Activated CD8-positive, alpha-beta memory T cell treated with anti-CD3 and anti-CD28 coated beads, Interleukin-2, amount 10 ng/mL, durations not matched to agents 7 days and 5 days (primary cell): Measurements from ENCODE around the gene NUTF2. TPM values are rescaled to one million over a fixed set of nuclear protein-coding genes. Genes with fewer than 3 reads are reported as not detected.
"Not testable (repeated sequence)": the region's sequence is repeated elsewhere in the genome, so short reads cannot be mapped to it uniquely, and the experiment has no call there.

Experiments
- ATAC-seq: fragments of 150-1000 bp; cut with Tn5 transposase; one replicate; pipeline ENCODE4 v1.10.0; 2021; ENCODE audit warnings: moderate library complexity
- CTCF ChIA-PET: fragments of 350-600 bp; sonication (Branson Sonifier 250); formaldehyde crosslinking; loops from one replicate; lab custom pipeline; 2021; ENCODE audit warnings: antibody characterized with exemption; lab: Charles Lee
- DNase-seq: peaks from one replicate; pipeline ENCODE4 v3.0.0-alpha.2; 2020
- H3K27ac Mint-ChIP-seq: one replicate; pipeline ENCODE4 v1.8.0; 2021; ENCODE audit warnings: mild to moderate bottlenecking, mixed read lengths
- H3K27me3 Mint-ChIP-seq: one replicate; pipeline ENCODE4 v1.8.0; 2021; ENCODE audit warnings: mixed read lengths
- H3K36me3 Mint-ChIP-seq: one replicate; pipeline ENCODE4 v1.8.0; 2021; ENCODE audit warnings: mild to moderate bottlenecking, mixed read lengths
- H3K4me1 Mint-ChIP-seq: one replicate; pipeline ENCODE4 v1.8.0; 2021; ENCODE audit warnings: mixed read lengths
- H3K4me3 Mint-ChIP-seq: one replicate; pipeline ENCODE4 v1.8.0; 2021; ENCODE audit warnings: mild to moderate bottlenecking, moderate library complexity, mixed read lengths
- H3K9me3 Mint-ChIP-seq: one replicate; pipeline ENCODE4 v1.8.0; 2022; ENCODE audit warnings: low read depth, mixed read lengths
- total RNA-seq, 2 experiments: library from RNA; stranded (reverse); gene quantifications; one replicate each; pipeline ENCODE4 v1.2.3, GENCODE V29; 2021

Gene NUTF2
- total RNA-seq, 2 experiments from 2014 or later = 114 to 137 TPM

DNA sequence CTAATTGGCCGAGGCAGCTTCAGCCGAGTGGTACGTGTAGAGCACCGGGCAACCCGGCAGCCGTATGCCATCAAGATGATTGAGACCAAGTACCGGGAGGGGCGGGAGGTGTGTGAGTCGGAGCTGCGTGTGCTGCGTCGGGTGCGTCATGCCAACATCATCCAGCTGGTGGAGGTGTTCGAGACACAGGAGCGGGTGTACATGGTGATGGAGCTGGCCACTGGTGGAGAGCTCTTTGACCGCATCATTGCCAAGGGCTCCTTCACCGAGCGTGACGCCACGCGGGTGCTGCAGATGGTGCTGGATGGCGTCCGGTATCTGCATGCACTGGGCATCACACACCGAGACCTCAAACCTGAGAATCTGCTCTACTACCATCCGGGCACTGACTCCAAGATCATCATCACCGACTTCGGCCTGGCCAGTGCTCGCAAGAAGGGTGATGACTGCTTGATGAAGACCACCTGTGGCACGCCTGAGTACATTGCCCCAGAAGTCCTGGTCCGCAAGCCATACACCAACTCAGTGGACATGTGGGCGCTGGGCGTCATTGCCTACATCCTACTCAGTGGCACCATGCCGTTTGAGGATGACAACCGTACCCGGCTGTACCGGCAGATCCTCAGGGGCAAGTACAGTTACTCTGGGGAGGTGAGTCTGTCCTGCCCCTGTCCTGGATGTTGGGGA is 62.5 kb downstream of the NUTF2 start:
- CTCF ChIA-PET = interaction anchor here (1.0 kb wide), 1 partner anchor 93 kb away, joined by 4 read pairs; no protein-coding TSS in a partner anchor
- H3K9me3 Mint-ChIP-seq = no peaks in the 10 kb centered on the region
- H3K4me1 Mint-ChIP-seq = peaks cover 17% of the 10 kb centered on the region
- no peak for ATAC-seq
- peak overlapping the region; percentile 47 for H3K27ac Mint-ChIP-seq
- peaks cover 4% of the 10 kb centered on the region for H3K36me3 Mint-ChIP-seq
- H3K27me3 Mint-ChIP-seq = no peaks in the 10 kb centered on the region
- DNase-seq = no peak
- no peak overlapping the region for H3K4me3 Mint-ChIP-seq

DNA sequence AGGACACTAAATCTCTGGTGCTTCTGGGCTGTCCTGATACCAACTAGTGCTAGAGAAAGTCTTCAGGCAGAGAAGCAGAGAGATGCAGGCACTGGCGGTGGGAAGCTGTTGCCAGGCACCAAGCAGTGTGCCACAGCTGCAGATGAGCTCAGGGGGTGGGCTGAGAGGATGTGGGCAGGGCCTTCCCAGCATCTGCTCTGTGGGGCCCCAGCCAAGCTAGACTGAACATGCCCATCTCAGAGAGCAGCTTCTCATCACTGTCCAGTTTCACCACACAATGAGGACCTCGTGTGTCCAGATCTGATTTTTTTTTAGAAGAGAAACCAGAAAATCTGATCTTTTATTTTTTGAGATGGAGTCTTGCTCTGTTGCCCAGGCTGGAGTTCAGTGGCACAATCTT is 63.4 kb downstream of the NUTF2 start:
- no peaks in the 10 kb centered on the region for H3K27me3 Mint-ChIP-seq
- peak overlapping the region; percentile 47 for H3K27ac Mint-ChIP-seq
- no peaks in the 10 kb centered on the region for H3K9me3 Mint-ChIP-seq
- DNase-seq = peak; percentile 73
- H3K4me3 Mint-ChIP-seq = no peak overlapping the region
- CTCF ChIA-PET = interaction anchor here (0.7 to 3.1 kb wide), 8 partner anchors 18 to 131 kb away, joined by 3 to 13 read pairs (median 5); no protein-coding TSS in a partner anchor
- H3K36me3 Mint-ChIP-seq = peaks cover 4% of the 10 kb centered on the region
- H3K4me1 Mint-ChIP-seq = peaks cover 17% of the 10 kb centered on the region
- ATAC-seq = peak; percentile 95

DNA sequence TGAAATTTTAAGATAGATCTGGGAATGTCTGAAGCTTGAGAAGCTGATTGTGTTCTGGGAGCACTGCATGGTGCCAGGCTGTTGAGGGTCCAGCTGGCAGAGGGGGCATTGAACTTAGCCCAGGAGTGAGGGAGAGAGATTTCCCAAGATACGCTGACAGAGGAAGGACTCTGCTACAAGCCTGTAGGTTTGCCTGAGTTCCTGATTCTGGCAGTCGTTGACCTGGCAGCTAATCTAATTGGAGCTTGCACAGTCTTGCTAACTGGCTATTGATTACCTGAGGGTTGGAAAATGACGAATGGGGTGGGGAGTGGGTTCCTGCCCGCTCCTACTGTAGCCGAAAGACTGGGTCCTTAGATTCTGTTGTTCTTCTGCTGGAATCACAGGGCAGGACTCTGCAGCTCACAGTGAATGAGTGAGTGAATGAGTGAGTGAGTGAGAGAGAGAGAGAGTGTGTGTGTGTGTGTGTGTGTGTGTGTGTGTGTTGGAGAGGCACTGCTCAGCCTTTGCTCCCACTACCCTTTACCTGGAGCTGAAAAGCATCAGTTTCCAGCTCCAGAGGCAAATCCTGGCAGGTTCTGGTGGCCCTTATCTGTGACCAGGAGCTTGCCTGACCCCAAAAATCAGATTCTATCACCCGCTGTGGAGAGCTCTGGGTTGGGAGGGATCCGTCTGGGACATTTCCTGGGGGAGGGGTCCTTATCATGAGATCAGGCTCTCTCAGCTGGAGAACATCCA is 68.2 kb downstream of the NUTF2 start:
- H3K4me3 Mint-ChIP-seq = no peak overlapping the region
- no peak overlapping the region for H3K27ac Mint-ChIP-seq
- no peak for ATAC-seq
- CTCF ChIA-PET = interaction anchor here (0.8 to 2.4 kb wide), 4 partner anchors 13 to 99 kb away, joined by 3 to 10 read pairs (median 5); partner anchors contain the start of gene PSMB10
- DNase-seq = no peak
- H3K27me3 Mint-ChIP-seq = no peaks in the 10 kb centered on the region
- H3K9me3 Mint-ChIP-seq = no peaks in the 10 kb centered on the region
- H3K4me1 Mint-ChIP-seq = peaks cover 27% of the 10 kb centered on the region
- H3K36me3 Mint-ChIP-seq = peaks cover 1% of the 10 kb centered on the region

DNA sequence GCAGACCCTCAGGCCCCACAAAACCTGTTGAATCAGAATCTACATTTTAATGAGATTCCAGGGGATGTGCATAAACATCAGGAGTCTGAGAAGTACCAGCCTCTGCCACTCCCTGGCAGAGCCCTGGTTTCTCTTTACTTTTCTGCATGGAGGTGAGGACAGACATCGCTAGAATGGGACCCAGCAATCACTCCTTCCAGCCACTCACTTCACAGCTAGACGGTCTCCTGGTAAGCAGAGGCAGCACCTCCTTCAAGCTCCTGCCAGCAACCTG is 68.7 kb downstream of the NUTF2 start:
- H3K27me3 Mint-ChIP-seq, H3K36me3 Mint-ChIP-seq, H3K27ac Mint-ChIP-seq, ATAC-seq, H3K9me3 Mint-ChIP-seq, DNase-seq, H3K4me3 Mint-ChIP-seq: not testable (repeated sequence)
- CTCF ChIA-PET = interaction anchor here (0.8 to 2.4 kb wide), 3 partner anchors 13 to 21 kb away, joined by 3 to 10 read pairs (median 3); partner anchors contain the start of gene PSMB10
- peaks cover 22% of the 10 kb centered on the region for H3K4me1 Mint-ChIP-seq

DNA sequence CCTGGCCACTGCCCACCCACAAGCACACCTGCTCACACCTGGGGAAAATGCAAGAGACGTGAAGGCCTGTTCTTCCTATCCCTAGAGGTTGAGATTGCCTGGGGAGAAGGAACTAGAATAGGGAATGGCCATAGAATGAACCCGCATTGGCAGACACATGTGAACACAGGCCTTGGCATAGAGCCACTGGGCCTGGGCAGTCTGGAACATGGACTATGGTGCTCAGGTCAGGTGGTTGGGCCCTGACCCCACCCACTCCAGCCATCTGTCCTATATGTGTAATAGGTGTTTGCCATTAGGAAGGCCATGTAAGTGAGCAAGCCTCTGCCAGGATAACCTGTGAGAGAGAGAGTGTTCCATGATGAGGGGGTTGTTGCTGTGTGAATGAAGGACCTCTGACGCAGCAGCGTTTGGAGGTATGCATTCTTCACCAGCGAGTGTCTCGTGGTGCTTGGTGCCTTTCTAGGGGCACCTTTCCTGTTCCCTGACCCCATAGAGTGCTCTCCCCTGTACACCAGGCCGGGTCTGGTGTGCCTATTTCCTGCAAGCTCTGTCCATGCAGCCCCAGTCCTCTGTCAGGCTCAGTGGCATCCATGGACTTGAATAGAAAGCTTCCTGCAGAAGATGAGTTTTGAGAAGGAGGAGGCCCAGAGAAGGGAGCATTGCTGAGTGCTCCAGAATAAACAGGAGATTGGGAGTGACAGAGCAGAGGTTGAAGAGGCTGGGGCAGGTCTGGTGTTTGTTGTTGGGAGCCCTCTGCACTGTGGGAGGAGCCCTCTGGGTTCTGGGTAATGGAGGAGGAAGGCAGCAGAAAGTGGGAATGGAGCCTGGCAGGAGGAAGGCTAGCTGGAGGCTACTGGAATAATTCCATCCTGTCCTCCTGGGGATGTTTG is 69.3 kb downstream of the NUTF2 start:
- peaks cover 19% of the 10 kb centered on the region for H3K4me1 Mint-ChIP-seq
- ATAC-seq (no peak), DNase-seq (no peak)
- H3K27ac Mint-ChIP-seq = peak overlapping the region; percentile 52
- H3K9me3 Mint-ChIP-seq = no peaks in the 10 kb centered on the region
- H3K4me3 Mint-ChIP-seq = no peak overlapping the region
- CTCF ChIA-PET = interaction anchor here (0.8 to 0.9 kb wide), 2 partner anchors 12 to 16 kb away, joined by 3 read pairs; no protein-coding TSS in a partner anchor
- peaks cover 3% of the 10 kb centered on the region for H3K36me3 Mint-ChIP-seq
- no peaks in the 10 kb centered on the region for H3K27me3 Mint-ChIP-seq

DNA sequence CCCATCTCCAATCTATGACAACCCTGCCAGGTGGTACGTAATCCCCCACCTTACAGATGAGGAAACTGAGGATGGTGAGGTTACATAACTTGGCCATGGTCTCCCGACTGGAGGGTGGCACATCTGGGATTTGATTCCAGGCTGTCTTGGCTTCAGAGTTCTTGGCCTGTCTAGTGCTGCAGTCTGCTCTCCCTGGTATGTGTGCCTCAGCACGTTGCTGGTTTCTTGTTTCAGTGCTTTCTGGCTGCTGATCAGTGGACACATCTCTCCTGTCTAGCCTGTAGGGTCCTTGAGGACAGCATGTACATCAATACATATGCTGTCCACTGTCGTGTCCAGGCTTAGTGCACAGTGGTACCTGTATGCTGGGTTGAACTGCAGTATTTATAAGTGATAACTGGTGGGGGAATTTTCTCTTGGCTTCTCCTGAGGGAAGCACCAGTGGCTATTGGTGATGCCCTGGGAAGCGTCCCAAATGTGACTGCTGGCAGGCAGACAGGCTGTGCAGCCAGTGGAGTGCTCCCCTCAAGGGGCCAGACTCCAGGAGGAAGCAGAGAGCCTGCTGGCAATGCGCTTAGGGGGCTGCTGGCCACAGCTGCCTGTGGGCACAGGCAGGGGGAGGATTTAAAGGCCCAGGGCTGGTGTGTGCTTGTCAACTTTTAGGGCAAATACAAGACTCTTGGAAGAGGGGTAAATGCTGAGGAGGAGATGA is 70.6 kb downstream of the NUTF2 start:
- ATAC-seq = no peak
- CTCF ChIA-PET = interaction anchor here (1.0 to 1.2 kb wide), 6 partner anchors 11 to 397 kb away, joined by 3 to 5 read pairs (median 3); partner anchors contain the start of gene PSMB10
- no peak overlapping the region for H3K4me3 Mint-ChIP-seq
- no peak for DNase-seq
- peaks cover 26% of the 10 kb centered on the region for H3K4me1 Mint-ChIP-seq
- H3K27me3 Mint-ChIP-seq = no peaks in the 10 kb centered on the region
- H3K27ac Mint-ChIP-seq = peak overlapping the region; percentile 80
- H3K9me3 Mint-ChIP-seq = no peaks in the 10 kb centered on the region
- peaks cover 3% of the 10 kb centered on the region for H3K36me3 Mint-ChIP-seq

DNA sequence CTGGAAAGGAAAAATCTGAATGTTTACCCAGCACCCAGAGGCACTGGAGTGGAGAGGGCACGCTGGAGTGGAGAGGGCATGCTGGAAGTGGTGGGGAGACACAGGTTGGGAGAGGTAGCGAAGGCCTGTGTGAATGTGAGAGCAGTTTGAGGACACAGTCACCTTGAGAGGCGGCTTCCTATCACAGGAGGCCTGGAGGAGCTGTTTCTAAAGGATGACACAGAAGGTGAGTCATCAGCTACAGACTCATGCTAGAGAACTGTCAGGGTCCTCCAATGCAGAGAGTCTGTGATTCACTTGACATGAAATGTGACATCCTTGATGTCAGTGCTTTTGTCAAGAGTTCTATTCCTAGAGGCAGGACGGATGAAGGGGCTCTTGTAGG is 71.1 kb downstream of the NUTF2 start:
- peak overlapping the region; percentile 80 for H3K27ac Mint-ChIP-seq
- ATAC-seq (peak; percentile 94), DNase-seq (peak; percentile 61)
- H3K27me3 Mint-ChIP-seq = no peaks in the 10 kb centered on the region
- no peak overlapping the region for H3K4me3 Mint-ChIP-seq
- H3K36me3 Mint-ChIP-seq = peaks cover 3% of the 10 kb centered on the region
- H3K9me3 Mint-ChIP-seq = no peaks in the 10 kb centered on the region
- CTCF ChIA-PET = interaction anchor here (1.0 to 1.2 kb wide), 7 partner anchors 11 to 397 kb away, joined by 3 to 5 read pairs (median 3); partner anchors contain the start of gene PSMB10
- H3K4me1 Mint-ChIP-seq = peaks cover 26% of the 10 kb centered on the region

DNA sequence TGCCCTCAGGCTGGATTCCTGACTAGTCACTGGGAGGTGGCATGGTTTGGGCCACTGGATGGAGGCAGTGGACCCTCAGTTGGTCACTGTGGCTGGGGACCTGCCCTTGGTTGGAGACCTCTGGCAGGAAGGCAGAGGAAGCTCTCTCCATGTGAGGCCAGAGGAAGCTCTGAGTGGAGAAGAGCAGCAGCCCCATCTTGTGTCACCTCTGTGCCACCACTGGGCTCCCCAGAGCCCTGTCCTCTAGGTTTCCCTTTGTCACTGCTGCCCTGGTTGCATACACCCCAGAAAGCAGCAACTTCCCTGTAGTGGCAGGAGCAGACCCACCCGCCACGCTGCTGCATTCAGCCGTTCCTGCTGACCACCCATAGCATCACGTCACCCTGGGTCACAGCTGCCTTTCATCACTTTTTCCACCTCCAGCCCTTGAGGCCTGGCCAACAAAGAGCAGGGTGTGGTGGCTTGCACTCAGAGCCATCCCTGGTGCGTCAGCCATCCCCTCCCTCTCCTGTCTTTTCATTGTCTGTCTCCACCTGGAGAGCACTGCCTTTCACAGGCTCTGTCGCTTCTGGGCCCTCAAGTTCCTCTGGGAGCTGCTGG is 73.0 kb downstream of the NUTF2 start:
- Mint-ChIP-seq H3K36me3 (peaks cover 3% of the 10 kb centered on the region), H3K27me3 (no peaks in the 10 kb centered on the region), H3K4me1 (peaks cover 26% of the 10 kb centered on the region), H3K27ac (no peak overlapping the region), H3K4me3 (no peak overlapping the region), H3K9me3 (no peaks in the 10 kb centered on the region)
- ATAC-seq (peak; percentile 32), DNase-seq (peak; percentile 43)
- CTCF ChIA-PET = interaction anchor here (0.6 to 2.5 kb wide), 6 partner anchors 9 to 248 kb away, joined by 3 to 12 read pairs (median 4); no protein-coding TSS in a partner anchor

Other genes with a start within 250 kb of the NUTF2 start
- gene CARMIL2, start 201.8 kb upstream of the NUTF2 start, total RNA-seq = 100 to 1,000 TPM; 154 to 174 TPM
- 10 to 100 TPM; 49.7 to 58.1 TPM for gene ACD, start 186.7 kb upstream of the NUTF2 start, total RNA-seq
- gene PARD6A, start 186.0 kb upstream of the NUTF2 start, total RNA-seq = 10 to 100 TPM; 15.2 to 15.5 TPM
- gene ENKD1, start 180.2 kb upstream of the NUTF2 start, total RNA-seq = 1 to 10 TPM; 6.2 to 8.0 TPM
- 1 to 10 TPM; 4.1 to 5.1 TPM for gene C16orf86, start 180.1 kb upstream of the NUTF2 start, total RNA-seq
- gene GFOD2, start 127.6 kb upstream of the NUTF2 start, total RNA-seq = 10 to 100 TPM; 15.1 to 15.8 TPM
- gene RANBP10, start 40.4 kb upstream of the NUTF2 start, total RNA-seq = 10 to 100 TPM; 21.2 to 23.7 TPM
- gene TSNAXIP1, start 40.0 kb upstream of the NUTF2 start, total RNA-seq = under 1 TPM; 0.12 to 0.45 TPM
- gene THAP11, start 4.6 kb upstream of the NUTF2 start, total RNA-seq = 10 to 100 TPM; 47.9 to 52.7 TPM
- 10 to 100 TPM; 61.8 to 69.3 TPM for gene CENPT, start 760 bp downstream of the NUTF2 start, total RNA-seq
- gene EDC4, start 26.1 kb downstream of the NUTF2 start, total RNA-seq = 100 to 1,000 TPM; 122 to 124 TPM
- under 1 TPM; 0.45 to 0.99 TPM for gene NRN1L, start 38.0 kb downstream of the NUTF2 start, total RNA-seq
- gene PSKH1, start 46.3 kb downstream of the NUTF2 start, total RNA-seq = 10 to 100 TPM; 21.0 to 21.6 TPM
- gene CTRL, start 84.9 kb downstream of the NUTF2 start, total RNA-seq = 1 to 10 TPM; 5.0 to 6.7 TPM
- gene PSMB10, start 89.9 kb downstream of the NUTF2 start, total RNA-seq = 100 to 1,000 TPM; 250 to 296 TPM
- 10 to 100 TPM; 15.6 to 22.7 TPM for gene LCAT, start 97.2 kb downstream of the NUTF2 start, total RNA-seq
- gene SLC12A4, start 121.7 kb downstream of the NUTF2 start, total RNA-seq = 10 to 100 TPM; 47.7 to 51.2 TPM
- gene DPEP3, start 133.6 kb downstream of the NUTF2 start, total RNA-seq = under 1 TPM in 1 of 2 experiments, not detected in 1; 0.28 TPM
- 1 to 10 TPM; 4.5 to 4.7 TPM for gene DPEP2, start 152.6 kb downstream of the NUTF2 start, total RNA-seq
- not detected for gene DPEP2NB, start 169.0 kb downstream of the NUTF2 start, total RNA-seq
- gene DDX28, start 176.3 kb downstream of the NUTF2 start, total RNA-seq = 10 to 100 TPM; 14.8 to 20.8 TPM
- gene DUS2, start 176.4 kb downstream of the NUTF2 start, total RNA-seq = 10 to 100 TPM; 28.4 to 32.0 TPM
- gene NFATC3, start 238.4 kb downstream of the NUTF2 start, total RNA-seq = 100 to 1,000 TPM; 176 to 183 TPM